RWPE2 (cell line): Measurements from ENCODE around the gene PIP5KL1.

Experiments
- ATAC-seq: fragments of 200-7000 bp; cut with Tn5 transposase; 3 replicates; pipeline ENCODE4 v1.9.1; 2021; ENCODE audit warnings: low read depth
- DNase-seq: peaks from one replicate; pipeline ENCODE4 v3.0.0-alpha.2; 2020; ENCODE audit warnings: low spot score
- H3K27ac ChIP-seq: fragments of 450-650 bp; 2 replicates; pipeline ENCODE4 v1.5.1; 2017; ENCODE audit warnings: mild to moderate bottlenecking; ENCODE audit not compliant: poor library complexity, severe bottlenecking
- H3K27me3 ChIP-seq: fragments of 250-450 bp; sonication (Bioruptor Pico); 2 replicates; pipeline ENCODE4 v1.5.1; 2021; ENCODE audit warnings: mild to moderate bottlenecking, moderate library complexity; ENCODE audit not compliant: insufficient read depth, poor library complexity, severe bottlenecking
- H3K36me3 ChIP-seq: fragments of 250-450 bp; sonication (Bioruptor Pico); 2 replicates; pipeline ENCODE4 v1.5.1; 2020; ENCODE audit warnings: low read depth, mild to moderate bottlenecking, moderate library complexity
- H3K4me1 ChIP-seq: fragments of 250-450 bp; sonication (Bioruptor Pico); 2 replicates; pipeline ENCODE4 v1.5.1; 2021; ENCODE audit warnings: mild to moderate bottlenecking, moderate library complexity; ENCODE audit not compliant: insufficient read depth, poor library complexity, severe bottlenecking
- H3K4me3 ChIP-seq: fragments of 250-450 bp; sonication (Bioruptor Pico); 2 replicates; pipeline ENCODE4 v1.5.1; 2021; ENCODE audit warnings: mild to moderate bottlenecking, moderate library complexity; ENCODE audit not compliant: severe bottlenecking
- H3K9me3 ChIP-seq: fragments of 250-450 bp; sonication (Bioruptor Pico); 2 replicates; pipeline ENCODE4 v1.5.1; 2021; ENCODE audit warnings: mild to moderate bottlenecking, moderate library complexity; ENCODE audit not compliant: severe bottlenecking
- TF ChIP-seq, protein P1 (sequence below): fragments of 450-650 bp; IDR thresholded peaks from one replicate; pipeline ENCODE4 v1.5.1; 2017; ENCODE audit warnings: mild to moderate bottlenecking, moderate library complexity; ENCODE audit not compliant: poor library complexity, severe bottlenecking

PIP5KL1 gene

DNA sequence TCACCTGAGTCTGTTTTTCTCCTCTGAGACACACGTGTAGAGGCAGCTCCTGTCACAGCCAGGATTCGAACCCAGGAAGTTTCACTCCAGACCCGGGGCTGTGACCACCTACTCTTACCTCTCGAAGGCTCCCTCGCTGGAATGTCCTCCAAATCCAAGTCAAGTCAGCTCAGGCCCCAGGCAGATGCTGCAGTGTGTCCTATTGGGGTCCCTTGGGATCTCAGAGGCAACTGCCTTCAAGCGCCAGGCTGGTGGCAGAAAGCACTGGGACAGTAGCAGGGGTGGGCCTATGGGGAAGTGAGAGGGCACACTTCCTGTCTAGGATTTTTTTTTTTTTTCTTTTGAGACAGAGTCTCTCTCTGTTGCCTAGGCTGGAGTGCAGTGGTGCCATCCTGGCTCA is 13.0 kb downstream of the PIP5KL1 start:
- ATAC-seq (no peak), DNase-seq (no peak)
- peaks cover 11% of the 10 kb centered on the region for H3K36me3 ChIP-seq
- H3K4me1 ChIP-seq, result peaks cover 31% of the 10 kb centered on the region
- no peaks in the 10 kb centered on the region for H3K9me3 ChIP-seq
- H3K27ac ChIP-seq, result peak overlapping the region; percentile 73
- no peaks in the 10 kb centered on the region for H3K27me3 ChIP-seq
- TF ChIP-seq, protein P1, sequence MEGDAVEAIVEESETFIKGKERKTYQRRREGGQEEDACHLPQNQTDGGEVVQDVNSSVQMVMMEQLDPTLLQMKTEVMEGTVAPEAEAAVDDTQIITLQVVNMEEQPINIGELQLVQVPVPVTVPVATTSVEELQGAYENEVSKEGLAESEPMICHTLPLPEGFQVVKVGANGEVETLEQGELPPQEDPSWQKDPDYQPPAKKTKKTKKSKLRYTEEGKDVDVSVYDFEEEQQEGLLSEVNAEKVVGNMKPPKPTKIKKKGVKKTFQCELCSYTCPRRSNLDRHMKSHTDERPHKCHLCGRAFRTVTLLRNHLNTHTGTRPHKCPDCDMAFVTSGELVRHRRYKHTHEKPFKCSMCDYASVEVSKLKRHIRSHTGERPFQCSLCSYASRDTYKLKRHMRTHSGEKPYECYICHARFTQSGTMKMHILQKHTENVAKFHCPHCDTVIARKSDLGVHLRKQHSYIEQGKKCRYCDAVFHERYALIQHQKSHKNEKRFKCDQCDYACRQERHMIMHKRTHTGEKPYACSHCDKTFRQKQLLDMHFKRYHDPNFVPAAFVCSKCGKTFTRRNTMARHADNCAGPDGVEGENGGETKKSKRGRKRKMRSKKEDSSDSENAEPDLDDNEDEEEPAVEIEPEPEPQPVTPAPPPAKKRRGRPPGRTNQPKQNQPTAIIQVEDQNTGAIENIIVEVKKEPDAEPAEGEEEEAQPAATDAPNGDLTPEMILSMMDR, result no peak
- no peak overlapping the region for H3K4me3 ChIP-seq

DNA sequence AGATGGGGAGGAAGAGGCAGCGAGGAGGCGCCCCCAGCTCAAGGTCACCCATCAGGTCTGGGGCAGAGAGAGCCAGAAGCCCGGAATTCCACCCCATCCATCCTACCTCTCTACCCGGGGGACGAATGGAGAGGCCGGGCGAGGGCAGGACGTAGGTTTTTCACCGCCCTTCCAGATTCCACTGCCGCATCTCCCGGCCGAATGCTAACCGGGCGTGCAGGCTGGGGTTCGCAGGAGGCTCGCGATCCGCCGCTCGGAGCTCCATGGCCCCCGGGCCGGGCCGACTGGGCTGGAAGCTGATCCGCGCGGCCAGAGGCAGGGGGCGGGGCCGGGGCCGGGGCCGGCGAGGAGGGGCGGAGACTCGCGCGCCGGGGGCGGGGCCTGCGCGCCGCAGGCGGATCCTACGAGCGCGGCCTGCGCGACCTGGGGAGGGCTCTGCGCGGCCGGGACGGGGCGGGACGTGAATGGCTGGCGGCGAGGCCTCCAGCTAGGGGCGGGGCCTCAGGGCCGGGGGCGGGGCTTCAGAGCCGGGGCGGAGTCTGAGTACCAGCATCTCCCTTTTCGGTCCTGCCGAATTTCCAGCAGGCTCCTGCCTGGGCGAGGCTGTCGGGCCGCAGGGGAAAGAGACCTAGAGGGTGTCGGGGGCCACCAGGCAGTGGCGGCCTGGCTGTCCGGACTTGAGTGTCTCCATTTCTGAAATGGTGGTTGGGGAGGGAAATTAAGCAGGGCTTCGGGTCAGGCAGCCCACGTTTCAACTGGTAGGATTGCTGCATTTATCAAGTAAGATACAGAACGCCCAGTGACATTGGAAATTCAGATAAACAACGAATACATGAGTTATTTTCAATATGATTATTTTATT is 13.6 kb downstream of the PIP5KL1 start, which contains the start of gene ST6GALNAC4:
Gene ST6GALNAC4, minus strand, starts transcription at position 322 of the 862 bp plus-strand sequence. CDS start 622 bp downstream, outside the sequence.
- TF ChIP-seq, protein P1, result no peak
- ATAC-seq, result peak; percentile 65
- H3K27ac ChIP-seq, result peak within 1 kb of the TSS; percentile 73

DNA sequence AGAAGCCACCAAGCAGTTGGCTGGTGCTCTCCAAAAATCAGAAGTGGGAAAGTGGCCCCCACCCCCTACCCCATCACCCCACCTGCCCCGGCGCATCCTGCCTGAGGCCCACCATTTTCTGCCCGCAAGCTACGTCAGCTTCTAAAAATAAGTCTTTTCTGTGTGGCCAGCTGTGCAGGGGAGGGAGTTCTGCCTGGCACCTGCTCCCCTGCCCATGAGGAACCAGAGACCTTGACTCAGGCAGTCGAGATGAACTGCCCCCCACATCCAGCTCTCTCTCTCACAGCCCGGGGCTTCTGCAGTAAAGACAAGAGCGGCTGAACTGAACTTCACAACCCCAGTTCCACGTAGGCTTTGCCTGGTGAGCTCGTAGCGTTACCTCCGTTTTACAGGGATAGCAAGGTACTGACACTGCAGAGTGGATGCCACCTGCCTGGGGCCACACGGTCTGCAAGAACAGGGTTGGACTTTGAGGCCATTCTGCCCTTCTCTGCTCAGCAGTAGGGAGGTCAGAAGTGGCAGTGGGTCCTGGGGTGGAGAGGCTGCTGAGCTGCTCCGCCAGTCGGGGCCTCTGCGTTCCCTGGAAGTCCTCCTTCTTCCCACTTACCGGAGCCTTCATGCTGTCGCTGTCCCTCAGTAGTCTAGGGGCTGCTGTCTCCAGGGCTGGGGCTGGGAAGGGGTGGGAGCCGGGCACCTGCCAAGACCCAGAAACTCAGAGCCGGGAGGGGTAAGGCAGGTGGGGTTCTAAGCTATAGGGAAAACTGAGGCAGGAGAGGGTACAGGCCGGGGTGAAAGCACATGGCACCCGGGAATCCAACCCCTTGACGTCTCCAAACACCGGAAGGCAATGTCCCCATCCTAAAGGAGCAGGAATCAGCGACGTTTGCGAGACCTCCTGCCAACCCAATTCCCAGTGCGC is 14.5 kb downstream of the PIP5KL1 start:
- H3K4me3 ChIP-seq, result peak overlapping the region; percentile 46
- TF ChIP-seq, protein P1, result no peak
- no peak overlapping the region for H3K27ac ChIP-seq
- DNase-seq (no peak), ATAC-seq (no peak)
- no peaks in the 10 kb centered on the region for H3K9me3 ChIP-seq
- H3K4me1 ChIP-seq, result peaks cover 31% of the 10 kb centered on the region
- no peaks in the 10 kb centered on the region for H3K27me3 ChIP-seq
- H3K36me3 ChIP-seq, result peaks cover 19% of the 10 kb centered on the region

More for the DNA sequence above, 13.6 kb downstream of the PIP5KL1 start, which contains the start of gene ST6GALNAC4:
- Histone ChIP-seq H3K9me3 (no peaks in the 10 kb centered on the region), H3K4me3 (peak within 1 kb of the TSS; percentile 46), H3K27me3 (no peaks in the 10 kb centered on the region), H3K36me3 (peaks cover 12% of the 10 kb centered on the region), H3K4me1 (peaks cover 31% of the 10 kb centered on the region)
- DNase-seq, result no peak

DNA sequence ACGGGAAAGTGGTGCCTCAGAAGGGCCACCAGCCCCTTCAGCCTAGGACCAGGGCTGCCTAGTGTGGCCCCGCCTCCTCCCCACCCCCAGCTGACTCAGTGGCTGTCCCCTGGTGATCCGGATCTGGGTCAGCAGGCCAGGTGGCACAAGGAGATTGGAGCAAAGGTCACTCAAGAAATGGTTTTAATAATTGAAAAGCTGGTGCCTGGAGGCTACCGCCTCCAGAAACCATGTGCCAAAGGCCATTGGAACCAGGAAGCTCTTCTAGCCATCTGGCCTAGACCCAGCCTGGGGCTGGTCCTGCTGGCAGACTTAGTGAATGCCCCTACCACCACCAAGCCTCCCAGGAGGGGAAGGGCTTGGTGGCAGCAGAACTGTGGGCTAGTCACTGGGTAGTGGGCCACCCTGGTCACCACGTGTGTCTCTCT is 15.2 kb downstream of the PIP5KL1 start:
- Histone ChIP-seq H3K27ac (no peak overlapping the region), H3K4me3 (no peak overlapping the region)

More for the DNA sequence above, 15.2 kb downstream of the PIP5KL1 start:
- H3K9me3 ChIP-seq, result no peaks in the 10 kb centered on the region
- H3K27me3 ChIP-seq, result no peaks in the 10 kb centered on the region
- no peak for ATAC-seq
- TF ChIP-seq, protein P1, result no peak
- H3K4me1 ChIP-seq, result peaks cover 31% of the 10 kb centered on the region
- DNase-seq, result no peak
- peaks cover 26% of the 10 kb centered on the region for H3K36me3 ChIP-seq
